ENCODE results near the gene STK11IP.

GRCh38 chr2:219571311-219572236, 26.1 kb upstream of the STK11IP start, which contains the start of gene OBSL1:
- TF ChIP-seq, protein P1, sequence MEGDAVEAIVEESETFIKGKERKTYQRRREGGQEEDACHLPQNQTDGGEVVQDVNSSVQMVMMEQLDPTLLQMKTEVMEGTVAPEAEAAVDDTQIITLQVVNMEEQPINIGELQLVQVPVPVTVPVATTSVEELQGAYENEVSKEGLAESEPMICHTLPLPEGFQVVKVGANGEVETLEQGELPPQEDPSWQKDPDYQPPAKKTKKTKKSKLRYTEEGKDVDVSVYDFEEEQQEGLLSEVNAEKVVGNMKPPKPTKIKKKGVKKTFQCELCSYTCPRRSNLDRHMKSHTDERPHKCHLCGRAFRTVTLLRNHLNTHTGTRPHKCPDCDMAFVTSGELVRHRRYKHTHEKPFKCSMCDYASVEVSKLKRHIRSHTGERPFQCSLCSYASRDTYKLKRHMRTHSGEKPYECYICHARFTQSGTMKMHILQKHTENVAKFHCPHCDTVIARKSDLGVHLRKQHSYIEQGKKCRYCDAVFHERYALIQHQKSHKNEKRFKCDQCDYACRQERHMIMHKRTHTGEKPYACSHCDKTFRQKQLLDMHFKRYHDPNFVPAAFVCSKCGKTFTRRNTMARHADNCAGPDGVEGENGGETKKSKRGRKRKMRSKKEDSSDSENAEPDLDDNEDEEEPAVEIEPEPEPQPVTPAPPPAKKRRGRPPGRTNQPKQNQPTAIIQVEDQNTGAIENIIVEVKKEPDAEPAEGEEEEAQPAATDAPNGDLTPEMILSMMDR (IDR thresholded peaks at IDR 0.05; ENCODE audit: low read depth, low read length, poor library complexity, severe bottlenecking): no peak
- TF ChIP-seq EZH2phosphoT487 (IDR thresholded peaks at IDR 0.05; ENCODE audit: borderline replicate concordance, low read length): no peak
